HL-60/S4 treated with retinoic acid at 250 ng/mL for 4 days and 3 days (cell line): Measurements from ENCODE around the gene MAPK8.
"Not testable (repeated sequence)": the region's sequence is repeated elsewhere in the genome, so short reads cannot be mapped to it uniquely, and the experiment has no call there.

Source experiments
- in situ Hi-C: fragments of 300-500 bp; cut with MboI; formaldehyde crosslinking; loops from 2 replicates; pipeline ENCODE4 v1.7.0; 2022; ENCODE audit warnings: low sequenced_read_pairs

Gene MAPK8

GRCh38 chr10:48414160-48414559 lies 107.7 kb downstream of the MAPK8 start:
- in situ Hi-C loops: no loop called here

DNA sequence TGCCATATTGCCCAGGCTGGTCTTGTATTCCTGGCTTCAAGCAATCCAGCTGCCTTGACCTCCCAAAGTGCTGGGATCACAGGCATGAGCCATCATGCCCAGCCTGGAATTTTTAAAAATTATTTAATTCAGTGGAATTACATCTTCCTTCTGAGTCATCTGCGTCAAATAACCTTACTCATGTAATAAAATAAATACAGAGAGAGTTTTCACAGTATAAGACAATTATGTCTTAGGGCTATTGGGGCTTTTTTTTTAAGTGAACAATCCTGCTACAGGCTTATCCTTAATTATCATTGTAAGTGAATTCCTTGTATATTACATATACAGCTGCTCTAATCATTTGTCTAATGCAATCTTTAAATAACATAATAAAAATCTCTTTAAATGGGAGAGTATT lies 108.3 kb downstream of the MAPK8 start:
- in situ Hi-C loops: no loop called here

DNA sequence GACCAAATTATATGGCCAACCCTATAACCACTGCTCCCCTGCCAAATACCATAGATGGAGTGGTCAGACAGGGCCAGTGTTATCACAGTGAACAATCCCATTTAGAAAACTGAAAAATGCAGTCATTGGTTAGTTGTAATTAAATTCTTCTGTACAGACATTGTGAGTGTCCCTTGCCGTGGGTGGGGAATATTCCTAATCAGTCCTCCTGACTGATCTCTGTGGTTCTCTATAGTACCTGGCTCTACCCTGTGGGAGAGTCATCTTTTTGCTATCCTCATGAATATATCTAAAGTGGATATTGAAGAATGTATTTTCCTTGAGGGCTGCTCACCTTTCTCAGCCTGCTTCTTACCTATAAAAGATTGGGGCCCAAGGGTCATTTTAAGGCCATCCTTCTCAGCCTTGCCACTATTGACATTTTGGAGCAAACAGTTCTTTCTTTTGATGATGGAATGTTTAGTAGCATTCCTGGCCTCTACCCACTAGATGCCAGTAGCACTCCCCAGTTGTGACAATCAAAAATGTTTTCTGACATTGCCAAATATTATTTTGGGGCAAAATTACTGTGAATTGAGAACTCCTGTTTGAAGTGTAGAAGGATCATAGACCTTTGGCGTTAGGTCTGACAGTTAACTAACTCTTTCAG lies 110.2 kb downstream of the MAPK8 start:
- in situ Hi-C loops: no loop called here

DNA sequence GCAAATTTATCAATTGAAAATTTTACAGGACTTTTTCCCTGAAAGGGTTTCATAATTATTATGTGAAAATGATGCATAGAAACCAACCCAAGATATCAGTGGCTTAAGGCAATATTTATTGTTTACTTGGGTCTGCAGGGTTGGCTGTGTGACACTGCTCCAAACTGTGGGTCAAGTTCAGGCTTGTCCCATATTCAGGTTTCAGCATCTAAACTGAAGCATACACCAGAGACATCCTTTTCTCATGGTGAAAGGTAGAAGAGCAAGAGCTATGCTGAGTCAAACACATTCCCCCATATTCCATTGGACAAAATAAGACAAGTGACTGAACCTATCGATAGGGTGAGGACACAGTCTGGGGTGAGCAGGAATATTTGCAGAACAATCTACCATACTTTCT lies 110.9 kb downstream of the MAPK8 start:
- in situ Hi-C loops: no loop called here

DNA sequence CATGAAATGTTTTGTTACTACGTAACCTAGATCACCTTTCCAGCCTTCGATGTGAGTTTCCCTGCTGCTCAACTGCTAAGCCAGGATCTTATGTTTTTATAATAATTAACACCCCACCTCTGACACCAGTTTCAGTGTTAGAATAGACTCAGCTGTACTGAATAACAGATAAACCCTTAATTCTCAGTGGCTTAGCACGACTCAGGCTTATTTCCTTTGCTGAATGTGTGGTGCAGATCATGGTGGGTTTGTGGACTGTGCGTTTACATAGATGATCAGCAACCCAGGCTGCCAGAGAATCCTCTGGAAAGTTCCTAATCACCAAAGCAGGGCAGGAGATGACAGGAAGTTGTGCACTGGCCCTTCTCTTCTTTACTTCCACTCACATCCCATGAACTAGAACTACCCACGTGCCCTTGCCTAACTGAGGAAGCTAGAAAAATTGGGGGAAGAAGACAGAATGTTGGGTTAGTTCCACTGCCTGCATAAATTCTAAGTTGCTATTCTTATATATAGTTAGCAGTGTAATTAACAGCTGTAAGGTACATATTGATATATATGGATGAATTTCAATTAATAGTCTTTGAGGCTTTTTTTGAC lies 111.8 kb downstream of the MAPK8 start:
- in situ Hi-C loops: no loop called here

- in situ Hi-C loops: no loop called here
Observed at GRCh38 chr10:48419714-48420113, 113.2 kb downstream of the MAPK8 start.

- in situ Hi-C loops: not testable (repeated sequence)
Observed at GRCh38 chr10:48421862-48422261, 115.4 kb downstream of the MAPK8 start.

DNA sequence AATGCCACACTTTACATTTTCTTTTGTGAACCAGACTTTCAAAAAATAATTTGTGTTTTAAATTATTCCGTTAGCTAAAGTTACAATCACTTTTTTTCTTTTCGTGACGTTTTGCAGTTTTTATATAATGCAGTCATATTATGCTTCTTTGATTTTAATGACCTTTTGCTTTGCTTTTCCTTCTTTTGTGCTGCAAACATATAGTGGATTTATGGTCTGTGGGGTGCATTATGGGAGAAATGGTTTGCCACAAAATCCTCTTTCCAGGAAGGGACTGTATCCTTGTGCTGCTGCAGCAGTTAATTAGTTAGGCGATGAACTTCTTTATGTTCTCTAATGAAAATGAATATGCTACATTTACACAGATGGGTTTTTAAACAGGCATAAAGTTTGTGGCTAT lies 117.4 kb downstream of the MAPK8 start:
- in situ Hi-C loops: no loop called here

DNA sequence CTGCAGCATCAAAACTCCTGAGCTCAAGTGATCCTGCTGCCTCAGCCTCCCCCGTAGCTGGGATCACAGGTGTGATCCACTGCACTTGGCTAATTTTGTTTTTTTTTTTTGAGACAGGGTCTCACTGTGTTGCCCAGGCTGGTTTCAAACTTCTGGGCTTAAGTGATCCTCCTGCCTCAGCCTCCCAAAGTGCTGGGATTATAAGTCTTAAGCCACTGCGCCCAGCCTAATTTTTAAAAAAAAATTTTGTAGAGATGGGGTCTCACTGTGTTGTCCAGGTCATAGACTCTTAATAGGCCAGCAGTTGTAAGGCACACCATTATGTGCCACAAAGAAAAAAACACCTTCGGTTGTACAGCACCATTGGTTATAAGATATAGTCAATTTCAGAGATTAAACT lies 122.4 kb downstream of the MAPK8 start:
- in situ Hi-C loops: no loop called here

DNA sequence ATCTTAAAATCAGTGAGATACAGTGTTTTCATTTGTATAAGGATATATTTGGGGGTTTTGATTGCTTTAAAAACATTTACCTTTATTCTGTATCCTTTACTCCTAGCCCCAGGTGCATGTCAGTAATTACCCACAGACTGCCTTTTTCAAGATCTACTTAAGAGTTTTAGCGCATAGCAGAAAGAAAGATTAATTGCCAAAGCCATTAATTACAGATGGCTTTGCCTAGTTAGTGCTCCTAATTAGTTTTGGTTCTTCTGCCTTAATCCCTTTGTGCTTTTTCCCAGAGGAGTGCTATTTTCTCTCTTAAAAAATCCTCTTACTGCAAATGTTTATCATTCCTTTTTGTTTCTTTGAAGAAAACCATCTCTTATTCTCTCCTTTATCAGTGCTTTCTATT lies 122.8 kb downstream of the MAPK8 start:
- in situ Hi-C loops: no loop called here

- in situ Hi-C loops: no loop called here
Observed at GRCh38 chr10:48430402-48430993, 124.0 kb downstream of the MAPK8 start.

DNA sequence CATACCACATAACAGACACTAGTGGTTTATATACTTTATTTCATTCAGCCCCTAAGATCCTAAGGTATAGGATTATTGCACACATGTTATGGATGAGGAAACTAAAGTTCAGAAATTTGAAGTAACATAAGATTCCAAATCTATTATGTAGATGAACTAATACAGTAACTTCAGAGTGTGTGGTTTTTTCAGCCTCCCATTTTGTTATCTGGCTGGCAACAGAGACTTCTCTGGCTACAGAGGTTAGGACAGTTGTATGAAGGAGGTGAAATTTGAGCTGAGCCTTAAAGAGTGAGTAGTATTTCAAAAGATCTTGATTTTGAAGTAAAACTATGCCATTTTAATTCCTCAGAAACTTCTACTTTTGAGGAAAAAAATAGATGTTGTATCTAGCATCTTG lies 125.4 kb downstream of the MAPK8 start:
- in situ Hi-C loops: no loop called here

DNA sequence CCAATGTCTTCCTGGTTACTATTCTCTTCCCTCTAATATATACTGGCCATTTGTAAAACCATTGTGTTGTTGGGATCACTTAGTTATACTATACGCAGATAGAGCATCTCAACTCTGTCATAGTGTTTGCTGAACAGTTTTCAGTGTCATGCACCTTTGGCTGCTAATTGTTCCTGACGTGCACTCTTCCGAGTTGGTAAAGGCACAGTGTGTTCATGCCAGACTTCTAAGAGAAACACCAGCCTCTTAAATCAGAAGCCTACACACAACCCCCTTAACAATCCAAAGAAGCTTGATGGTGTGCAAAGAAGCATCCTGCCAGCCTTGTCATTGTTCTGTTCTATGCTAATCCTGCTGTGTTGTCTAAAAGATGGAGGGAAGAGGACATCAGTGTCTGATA lies 131.1 kb downstream of the MAPK8 start:
- in situ Hi-C loops: no loop called here

DNA sequence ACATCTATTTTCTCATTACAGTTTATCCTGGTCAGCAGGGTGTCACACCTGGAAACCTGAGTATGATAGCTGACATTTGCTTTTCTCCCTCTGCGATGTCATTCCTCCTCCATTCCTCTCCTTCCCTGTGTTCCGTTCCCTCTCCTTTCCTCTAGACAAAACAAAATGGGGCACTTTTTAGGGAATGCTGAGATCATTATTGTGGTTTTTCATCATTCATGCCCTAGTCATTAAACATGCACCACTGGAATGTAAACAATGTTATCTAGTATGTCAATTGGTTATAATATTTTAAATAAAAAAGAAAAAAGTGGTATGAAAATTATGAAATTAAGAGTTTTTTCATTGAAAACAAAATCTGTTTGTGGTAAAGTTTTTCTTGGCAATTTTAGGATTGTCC lies 132.6 kb downstream of the MAPK8 start:
- in situ Hi-C loops: no loop called here

GRCh38 chr10:48439581-48440041 lies 133.1 kb downstream of the MAPK8 start:
- in situ Hi-C loops: no loop called here

GRCh38 chr10:48440771-48441170 lies 134.3 kb downstream of the MAPK8 start:
- in situ Hi-C loops: no loop called here

DNA sequence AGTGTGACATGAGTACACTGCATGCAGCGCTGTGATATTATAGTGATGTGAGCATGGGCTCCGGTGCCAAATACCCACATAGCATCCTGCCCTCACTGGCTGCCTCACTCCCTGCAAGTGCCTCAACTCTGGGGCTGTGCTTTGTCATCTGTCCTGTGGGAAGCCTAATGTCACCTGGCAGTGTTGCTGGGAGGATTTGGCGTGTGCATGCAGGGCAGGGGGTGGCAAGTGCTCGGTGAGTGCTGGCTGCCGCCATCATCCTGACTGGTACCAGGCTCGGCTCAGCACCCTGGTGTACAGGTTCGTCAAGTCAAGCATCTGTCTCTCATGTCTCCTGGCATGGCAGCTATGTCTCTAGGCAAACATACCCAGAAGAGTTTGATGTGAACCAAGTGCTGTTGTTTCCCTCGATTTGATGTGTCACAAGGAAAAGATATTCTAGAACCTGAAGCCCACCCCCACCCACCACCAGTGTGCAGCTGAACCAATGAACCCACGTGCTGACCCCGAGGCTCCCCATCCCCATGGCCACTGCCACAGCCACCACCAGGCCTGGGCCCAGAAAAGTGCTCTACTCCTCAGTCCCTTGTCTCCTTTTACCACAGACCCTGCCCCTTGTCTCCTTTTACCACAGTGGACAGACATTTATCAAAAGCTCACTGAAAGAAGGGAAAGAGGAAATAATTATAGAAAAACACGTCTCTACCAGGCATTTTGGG lies 135.8 kb downstream of the MAPK8 start:
- in situ Hi-C loops: no loop called here

- in situ Hi-C loops: no loop called here
Observed at GRCh38 chr10:48442809-48443177, 136.3 kb downstream of the MAPK8 start.

DNA sequence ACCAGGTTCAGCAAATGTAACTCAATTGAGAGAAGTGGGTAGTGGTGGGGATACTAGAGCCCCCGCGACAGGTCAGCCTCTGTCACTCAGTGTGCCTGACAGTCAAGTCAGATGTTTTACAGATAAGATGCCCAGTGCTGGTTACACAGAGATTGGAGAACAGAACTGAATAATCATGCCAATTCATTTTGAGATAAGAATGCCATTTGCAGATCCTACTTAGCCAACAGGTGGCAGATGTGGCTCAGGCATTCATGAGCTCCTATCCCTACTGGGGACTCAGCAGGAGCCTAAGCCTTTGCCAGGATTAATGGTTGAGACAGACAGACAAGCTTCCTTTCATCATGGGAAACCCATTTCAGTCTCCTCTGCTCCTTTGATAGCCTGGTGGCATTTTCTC lies 137.8 kb downstream of the MAPK8 start:
- in situ Hi-C loops: no loop called here

DNA sequence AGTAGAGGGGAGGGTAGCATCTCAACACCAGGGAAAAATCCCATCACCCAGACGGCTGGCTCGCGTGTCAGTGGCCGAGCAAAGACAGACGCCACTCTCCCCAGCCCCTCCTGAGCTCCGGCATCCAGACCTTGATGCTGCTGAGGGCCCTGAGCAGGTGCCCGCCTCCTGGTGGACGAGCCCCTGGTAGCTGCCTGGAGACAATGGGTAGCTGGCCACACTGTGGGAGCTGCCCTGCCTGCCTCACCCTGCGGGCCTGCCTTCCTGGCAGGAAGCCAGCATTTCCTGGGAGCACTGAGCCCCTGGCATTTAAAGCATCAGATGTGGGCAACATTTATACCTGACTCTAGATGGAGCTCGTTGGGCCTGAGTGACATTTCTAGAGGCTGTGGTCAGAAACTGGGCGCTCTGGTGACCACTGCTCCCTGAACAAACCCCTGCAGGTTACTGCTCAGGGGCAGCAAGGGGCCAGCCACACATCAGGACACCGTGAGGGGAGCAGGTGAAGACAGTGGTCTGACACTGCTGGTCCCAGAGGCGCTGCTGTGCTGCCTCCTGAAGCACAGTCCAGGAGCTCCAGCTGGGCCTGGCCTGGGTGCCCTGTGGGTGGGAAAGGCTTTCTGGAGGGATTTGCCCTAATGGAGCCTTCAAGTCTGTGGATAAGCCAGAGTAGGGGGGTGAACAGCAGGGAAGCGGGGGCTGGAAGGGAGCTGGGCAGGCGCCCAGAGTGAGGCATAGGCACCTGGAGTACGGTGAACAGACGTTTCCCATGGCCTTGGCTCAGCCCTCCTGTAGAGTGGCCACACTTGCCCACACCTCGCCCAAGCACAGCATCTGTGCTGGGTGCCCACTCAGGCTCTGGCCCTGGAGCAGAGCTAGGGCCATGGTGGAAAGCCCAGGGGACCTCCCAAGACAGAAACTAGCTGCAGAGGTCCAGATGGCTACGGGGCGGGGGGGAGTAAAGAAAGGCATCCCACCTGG lies 138.7 kb downstream of the MAPK8 start:
- in situ Hi-C loops: no loop called here

DNA sequence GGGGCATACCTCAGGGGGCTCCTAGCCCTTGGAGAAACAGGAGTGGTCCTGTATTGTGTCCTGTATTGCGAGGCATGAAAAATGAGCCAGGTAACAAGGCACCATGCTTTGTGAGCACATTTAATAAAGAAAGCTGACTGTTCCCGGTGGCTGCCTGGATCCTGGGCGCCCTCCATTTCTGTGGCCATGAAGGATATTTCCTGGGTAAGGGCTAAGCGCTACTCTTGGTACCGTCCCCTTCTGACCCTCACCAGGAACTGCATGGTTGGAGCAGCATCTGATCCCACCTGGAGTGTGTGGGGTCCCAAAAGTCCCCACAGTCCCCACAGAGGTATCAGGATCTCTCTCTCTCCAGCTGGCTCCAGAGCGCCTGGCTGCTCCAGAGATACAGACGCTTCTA lies 139.5 kb downstream of the MAPK8 start:
- in situ Hi-C loops: no loop called here
